Psoas muscle (tissue), 8 donors: ENCODE measurements around the gene SOAT1. TPM values are rescaled to one million over a fixed set of nuclear protein-coding genes. Genes with fewer than 3 reads are reported as not detected.

Experiments used
- ATAC-seq, 4 donors: fragments of 200-7000 bp; cut with Tn5 transposase; one replicate each; pipeline ENCODE4 v1.9.1; 2020; ENCODE audit warnings: moderate library complexity in 3 of 4, mild to moderate bottlenecking in 2 of 4
- DNase-seq, 2 donors: peaks; one replicate each; pipeline ENCODE4 v3.0.0-alpha.2; 2020
- H3K27ac ChIP-seq: fragments of 200-600 bp; one replicate; pipeline ENCODE4 v1.8.0; 2022
- H3K27me3 ChIP-seq, 3 donors: fragments of 200-600 bp in 1 of 3; one replicate each; pipeline versions ENCODE4 v1.6.1 to v1.8.0; 2013 to 2022; ENCODE audit warnings: low read length in 2 of 3, mild to moderate bottlenecking in 2 of 3, moderate library complexity in 1 of 3; ENCODE audit not compliant: insufficient read depth in 3 of 3
- H3K36me3 ChIP-seq, 2 donors: fragments of 200-600 bp in 1 of 2; one replicate each; pipeline versions ENCODE4 v1.6.1 to v1.8.0; 2013 to 2022; ENCODE audit warnings: low read depth in 1 of 2, mild to moderate bottlenecking in 1 of 2, moderate library complexity in 1 of 2; ENCODE audit not compliant: insufficient read depth in 1 of 2
- H3K4me1 ChIP-seq: fragments of 200-600 bp; one replicate; pipeline ENCODE4 v1.8.0; 2022
- H3K4me3 ChIP-seq: fragments of 200-600 bp; one replicate; pipeline ENCODE4 v1.8.0; 2022; ENCODE audit warnings: mild to moderate bottlenecking
- H3K9me3 ChIP-seq: fragments of 200-600 bp; one replicate; pipeline ENCODE4 v1.8.0; 2022
- CTCF ChIP-seq: fragments of 200-600 bp; IDR thresholded peaks from one replicate; pipeline ENCODE4 v1.8.0; 2022; ENCODE audit warnings: antibody characterized with exemption
- WGBS, 3 donors: extraction: QIAGEN DNeasy Blood & Tissue Kit; methylation state at CpG; one replicate each; pipeline versions ENCODE4 v1.1.6 to v1.1.7; 2013; 5-methylcytosine and 5-hydroxymethylcytosine counted together
- intact Hi-C, 2 donors: fragments of 100-400 bp; cut with DNase I; formaldehyde crosslinking; loops; one replicate each; pipeline versions ENCODE4 v1.11.0 to v1.14.2; 2022
- polyA plus RNA-seq, 3 donors: library from polyadenylated mRNA; stranded (reverse); fragments of 200-250 nt; gene quantifications; one replicate each; pipeline ENCODE4 v1.2.3, GENCODE V29; 2013
- total RNA-seq, 4 donors: library from RNA; stranded (reverse); fragmentation: NEBNext Ultra II Directional in 2 of 4; extraction: Animal tissue kit (Norgen Biotek cat#: 25700) in 2 of 4; gene quantifications; one replicate each; pipeline versions ENCODE4 v1.2.1 to v1.2.4, GENCODE V29; 2021 to 2023
- donor health status: healthy with polysubstance abuse.
- donor health status: DM: no; HTN: no; CAD: no; lungs with moderate emphysema.
- donor health status: Bipolar disorder and iron deficiency.
- donor health status: healthy.
- donor health status: DM: yes; HTN: yes; CAD: no.
- donor health status: DM: no; HTN: no; CAD: no.
- donor health status: DM: no; HTN: no; CAD: no.
- donor health status: DM: yes; HTN: yes; CAD: no.

SOAT1 gene
- total and polyA plus RNA-seq, 7 donors = 2.9 to 21.0 (median 7.6) TPM

- Histone ChIP-seq H3K27me3 (no peaks in the 10 kb centered on the region), H3K4me1 (no peaks in the 10 kb centered on the region), H3K27ac (no peak overlapping the region), H3K9me3 (no peaks in the 10 kb centered on the region), H3K36me3 (peaks cover 0 to 17% of the 10 kb centered on the region in 2 donors), H3K4me3 (no peak overlapping the region)
- intact Hi-C loops = no loop called here
- WGBS, 3 donors = 95 to 99% (median 98%) methylated on average over 5 of the region's 5 CpGs
- no peak for DNase-seq
- no peak for TF ChIP-seq CTCF
- ATAC-seq = no peak
Measured at GRCh38 chr1:179321533-179322216, 28.1 kb downstream of the SOAT1 start.

GRCh38 chr1:179322557-179322956, 29.0 kb downstream of the SOAT1 start:
- no peak for TF ChIP-seq CTCF
- Histone ChIP-seq H3K27me3 (no peaks in the 10 kb centered on the region), H3K9me3 (no peaks in the 10 kb centered on the region), H3K4me1 (no peaks in the 10 kb centered on the region), H3K4me3 (no peak overlapping the region), H3K36me3 (peaks cover 0 to 21% of the 10 kb centered on the region in 2 donors), H3K27ac (no peak overlapping the region)
- DNase-seq (no peak), ATAC-seq (no peak)
- intact Hi-C loops = no loop called here
- 75 to 86% (median 77%) methylated on average over 3 of the region's 3 CpGs for WGBS, 3 donors

- Histone ChIP-seq H3K9me3 (no peaks in the 10 kb centered on the region), H3K27me3 (no peaks in the 10 kb centered on the region), H3K4me1 (no peaks in the 10 kb centered on the region), H3K4me3 (no peak overlapping the region), H3K27ac (no peak overlapping the region), H3K36me3 (peaks cover 0 to 21% of the 10 kb centered on the region in 2 donors)
- 92 to 94% (median 93%) methylated on average over 4 of the region's 4 CpGs for WGBS, 3 donors
- TF ChIP-seq CTCF = no peak
- ATAC-seq (no peak), DNase-seq (no peak)
- intact Hi-C loops = no loop called here
Measured at GRCh38 chr1:179323436-179323835, 29.8 kb downstream of the SOAT1 start.

- 60 to 92% (median 84%) methylated on average over 2 of the region's 2 CpGs for WGBS, 3 donors
- DNase-seq (no peak), ATAC-seq (no peak)
- no peak for TF ChIP-seq CTCF
- peaks cover 0 to 21% of the 10 kb centered on the region in 2 donors for H3K36me3 ChIP-seq
- no peaks in the 10 kb centered on the region for H3K27me3 ChIP-seq
- no peak overlapping the region for H3K4me3 ChIP-seq
- no peaks in the 10 kb centered on the region for H3K9me3 ChIP-seq
- intact Hi-C loops = no loop called here
- no peak overlapping the region for H3K27ac ChIP-seq
- no peaks in the 10 kb centered on the region for H3K4me1 ChIP-seq
Measured at GRCh38 chr1:179325836-179326235, 32.2 kb downstream of the SOAT1 start.

- no peak overlapping the region for H3K4me3 ChIP-seq
- ATAC-seq (no peak), DNase-seq (no peak)
- H3K36me3 ChIP-seq = peaks cover 0 to 21% of the 10 kb centered on the region in 2 donors
- no peaks in the 10 kb centered on the region for H3K27me3 ChIP-seq
- H3K9me3 ChIP-seq = no peaks in the 10 kb centered on the region
- intact Hi-C loops = no loop called here
- H3K4me1 ChIP-seq = no peaks in the 10 kb centered on the region
- TF ChIP-seq CTCF = no peak
- H3K27ac ChIP-seq = no peak overlapping the region
- 95 to 96% (median 96%) methylated on average over 3 of the region's 3 CpGs for WGBS, 3 donors
Measured at GRCh38 chr1:179326746-179327145, 33.1 kb downstream of the SOAT1 start.
